LNCAP (cell line): ENCODE results near the gene BCLAF3.

Source experiments
- CTCF ChIP-seq: fragments of 450-650 bp; IDR thresholded peaks from 2 replicates; pipeline ENCODE4 v1.5.1; 2017; ENCODE audit warnings: mild to moderate bottlenecking

BCLAF3 gene

GRCh38 chrX:19968276-19968675, 22.6 kb downstream of the BCLAF3 start:
- no peak for TF ChIP-seq CTCF

- TF ChIP-seq CTCF, result no peak
These were observed 24.8 kb downstream of the BCLAF3 start for GRCh38 chrX:19966056-19966455.

GRCh38 chrX:19964017-19964710, 26.7 kb downstream of the BCLAF3 start:
- no peak for TF ChIP-seq CTCF

- no peak for TF ChIP-seq CTCF
These were observed 29.9 kb downstream of the BCLAF3 start for GRCh38 chrX:19960913-19961312.

- TF ChIP-seq CTCF, result no peak
These were observed 32.0 kb downstream of the BCLAF3 start for GRCh38 chrX:19958552-19959486.

- no peak for TF ChIP-seq CTCF
These were observed 33.9 kb downstream of the BCLAF3 start for GRCh38 chrX:19956923-19957322.

- TF ChIP-seq CTCF, result no peak
These were observed 34.6 kb downstream of the BCLAF3 start for GRCh38 chrX:19956306-19956705.
